ENCODE data around the gene CEP85L. TPM values are rescaled to one million over a fixed set of nuclear protein-coding genes. Genes with fewer than 3 reads are reported as not detected.

CEP85L gene
- total RNA-seq, 1 experiment from 2014 or later, result 4.9 TPM

GRCh38 chr6:118464620-118465019 is 186.8 kb downstream of the CEP85L start:
- POLR2A ChIA-PET, result no interaction called here
- RAD21 ChIA-PET (ENCODE audit: low non-redundant PET in 1 of 2, low total read pairs in 2 of 2, uncharacterized antibody in 2 of 2, unreplicated experiment in 2 of 2), result no interaction called here
- Histone ChIP-seq H3K36me3 (ENCODE audit: control insufficient read depth in 1 of 2, insufficient read depth in 2 of 2, low read length in 2 of 2) (no peaks in the 10 kb centered on the region), H3K27me3 (ENCODE audit: insufficient read depth, low read length) (no peaks in the 10 kb centered on the region), H3K9ac (ENCODE audit: low read length) (no peak overlapping the region), H3K4me3 (replicated peaks in 1 of 2; ENCODE audit: low read depth in 1 of 2, low read length in 2 of 2) (no peak overlapping the region), H3K79me2 (ENCODE audit: insufficient read depth, low read length) (no peaks in the 10 kb centered on the region), H3K27ac (ENCODE audit: low read depth, low read length) (no peak overlapping the region), H3K4me2 (ENCODE audit: low read length) (no peak overlapping the region), H4K20me1 (ENCODE audit: insufficient read depth) (no peaks in the 10 kb centered on the region), H2AFZ (ENCODE audit: low read depth, low read length, poor library complexity, severe bottlenecking) (no peak overlapping the region), H3K9me3 (ENCODE audit: control insufficient read depth in 1 of 2, insufficient read depth in 1 of 2, low read depth in 1 of 2, low read length in 2 of 2) (no peaks in the 10 kb centered on the region), H3K9me2 (ENCODE audit: insufficient read depth) (no peaks in the 10 kb centered on the region), H3K4me1 (ENCODE audit: control insufficient read depth in 1 of 2, insufficient read depth in 2 of 2, low read length in 2 of 2) (no peaks in the 10 kb centered on the region; a peak in 1 of 4 replicates)
- TF ChIP-seq CBX3 (IDR thresholded peaks at IDR 0.05; ENCODE audit: low read depth) (no peak), POLR2A (IDR thresholded peaks at IDR 0.05; ENCODE audit: borderline replicate concordance, extremely low read depth, insufficient read depth, insufficient read length) (no peak), ELF1 (IDR thresholded peaks at IDR 0.05; ENCODE audit: borderline replicate concordance, low read depth) (no peak), TCF7L2 (IDR thresholded peaks at IDR 0.05; ENCODE audit: borderline replicate concordance, extremely low read depth, insufficient read depth, insufficient read length) (no peak), FOSL1 (IDR thresholded peaks at IDR 0.05; ENCODE audit: low read depth) (no peak), SP1 (IDR thresholded peaks at IDR 0.05; ENCODE audit: low read depth) (no peak), ZFX (IDR thresholded peaks at IDR 0.05) (no peak), YY1 (IDR thresholded peaks at IDR 0.05; ENCODE audit: extremely low read depth, insufficient replicate concordance, low read depth, low read length) (no peak), ZNF274 (IDR thresholded peaks at IDR 0.05; ENCODE audit: low read depth, low read length) (no peak), MAX (IDR thresholded peaks at IDR 0.05) (no peak), ATF3 (IDR thresholded peaks at IDR 0.05) (no peak), RAD21 (IDR thresholded peaks at IDR 0.05; ENCODE audit: low read depth) (no peak), SIN3A (IDR thresholded peaks at IDR 0.05; ENCODE audit: low read depth) (no peak), CEBPB (IDR thresholded peaks at IDR 0.05; ENCODE audit: low read depth) (no peak)
- TF ChIP-seq, protein P1, sequence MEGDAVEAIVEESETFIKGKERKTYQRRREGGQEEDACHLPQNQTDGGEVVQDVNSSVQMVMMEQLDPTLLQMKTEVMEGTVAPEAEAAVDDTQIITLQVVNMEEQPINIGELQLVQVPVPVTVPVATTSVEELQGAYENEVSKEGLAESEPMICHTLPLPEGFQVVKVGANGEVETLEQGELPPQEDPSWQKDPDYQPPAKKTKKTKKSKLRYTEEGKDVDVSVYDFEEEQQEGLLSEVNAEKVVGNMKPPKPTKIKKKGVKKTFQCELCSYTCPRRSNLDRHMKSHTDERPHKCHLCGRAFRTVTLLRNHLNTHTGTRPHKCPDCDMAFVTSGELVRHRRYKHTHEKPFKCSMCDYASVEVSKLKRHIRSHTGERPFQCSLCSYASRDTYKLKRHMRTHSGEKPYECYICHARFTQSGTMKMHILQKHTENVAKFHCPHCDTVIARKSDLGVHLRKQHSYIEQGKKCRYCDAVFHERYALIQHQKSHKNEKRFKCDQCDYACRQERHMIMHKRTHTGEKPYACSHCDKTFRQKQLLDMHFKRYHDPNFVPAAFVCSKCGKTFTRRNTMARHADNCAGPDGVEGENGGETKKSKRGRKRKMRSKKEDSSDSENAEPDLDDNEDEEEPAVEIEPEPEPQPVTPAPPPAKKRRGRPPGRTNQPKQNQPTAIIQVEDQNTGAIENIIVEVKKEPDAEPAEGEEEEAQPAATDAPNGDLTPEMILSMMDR (IDR thresholded peaks at IDR 0.05 in 2 of 3, conservative IDR thresholded peaks at IDR 0.05 in 1 of 3; ENCODE audit: borderline replicate concordance in 1 of 3, insufficient read depth in 1 of 3, low read depth in 2 of 3, low read length in 2 of 3), result no peak
- TF ChIP-seq, protein P2, sequence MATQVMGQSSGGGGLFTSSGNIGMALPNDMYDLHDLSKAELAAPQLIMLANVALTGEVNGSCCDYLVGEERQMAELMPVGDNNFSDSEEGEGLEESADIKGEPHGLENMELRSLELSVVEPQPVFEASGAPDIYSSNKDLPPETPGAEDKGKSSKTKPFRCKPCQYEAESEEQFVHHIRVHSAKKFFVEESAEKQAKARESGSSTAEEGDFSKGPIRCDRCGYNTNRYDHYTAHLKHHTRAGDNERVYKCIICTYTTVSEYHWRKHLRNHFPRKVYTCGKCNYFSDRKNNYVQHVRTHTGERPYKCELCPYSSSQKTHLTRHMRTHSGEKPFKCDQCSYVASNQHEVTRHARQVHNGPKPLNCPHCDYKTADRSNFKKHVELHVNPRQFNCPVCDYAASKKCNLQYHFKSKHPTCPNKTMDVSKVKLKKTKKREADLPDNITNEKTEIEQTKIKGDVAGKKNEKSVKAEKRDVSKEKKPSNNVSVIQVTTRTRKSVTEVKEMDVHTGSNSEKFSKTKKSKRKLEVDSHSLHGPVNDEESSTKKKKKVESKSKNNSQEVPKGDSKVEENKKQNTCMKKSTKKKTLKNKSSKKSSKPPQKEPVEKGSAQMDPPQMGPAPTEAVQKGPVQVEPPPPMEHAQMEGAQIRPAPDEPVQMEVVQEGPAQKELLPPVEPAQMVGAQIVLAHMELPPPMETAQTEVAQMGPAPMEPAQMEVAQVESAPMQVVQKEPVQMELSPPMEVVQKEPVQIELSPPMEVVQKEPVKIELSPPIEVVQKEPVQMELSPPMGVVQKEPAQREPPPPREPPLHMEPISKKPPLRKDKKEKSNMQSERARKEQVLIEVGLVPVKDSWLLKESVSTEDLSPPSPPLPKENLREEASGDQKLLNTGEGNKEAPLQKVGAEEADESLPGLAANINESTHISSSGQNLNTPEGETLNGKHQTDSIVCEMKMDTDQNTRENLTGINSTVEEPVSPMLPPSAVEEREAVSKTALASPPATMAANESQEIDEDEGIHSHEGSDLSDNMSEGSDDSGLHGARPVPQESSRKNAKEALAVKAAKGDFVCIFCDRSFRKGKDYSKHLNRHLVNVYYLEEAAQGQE (IDR thresholded peaks at IDR 0.05; ENCODE audit: low read depth), result no peak
- no peak for DNase-seq (ENCODE audit: low read depth, low spot score)
- CTCF ChIA-PET, result no interaction called here
- no TSS peak for BruUV-seq (replicated peaks)
- no peak for ATAC-seq
- intact Hi-C loops (cut with micrococcal nuclease), result no loop called here

Data from HCT116 (cell line).